ENCODE results near the gene BACE1-AS. TPM values are rescaled to one million over a fixed set of nuclear protein-coding genes. Genes with fewer than 3 reads are reported as not detected.
"Not testable (repeated sequence)": the region's sequence is repeated elsewhere in the genome, so short reads cannot be mapped to it uniquely, and the experiment has no call there.

Gene BACE1-AS
- total RNA-seq, 4 donors from 2014 or later: 2.5 to 7.6 (median 6.3) TPM

- Histone ChIP-seq H3K27ac (peak within 1 kb of the TSS in 3 of 4 donors; percentile 41 to 57 (median 46)), H3K4me1 (peaks cover 5 to 20% (median 12%) of the 10 kb centered on the region in 4 donors), H3K27me3 (no peaks in the 10 kb centered on the region), H3K9me3 (no peaks in the 10 kb centered on the region), H3K36me3 (no peaks in the 10 kb centered on the region), H3K4me3 (peak within 1 kb of the TSS; percentile 43 to 95 (median 81))
- TF ChIP-seq CTCF (IDR thresholded peaks at IDR 0.05): no peak
- peak; percentile 11 to 34 for TF ChIP-seq POLR2A (IDR thresholded peaks at IDR 0.05)
- peak; percentile 21 to 78 (median 77) for DNase-seq
These were observed 25.2 kb downstream of the BACE1-AS start, which contains the start of gene BACE1 for GRCh38 chr11:117316197-117316961. Gene BACE1, minus strand, starts transcription at chr11:117316256. Its CDS starts 461 bp downstream, at chr11:117315795.

GRCh38 chr11:117318738-117319137 is 27.6 kb downstream of the BACE1-AS start:
- no peaks in the 10 kb centered on the region for H3K9me3 ChIP-seq
- no peak for TF ChIP-seq POLR2A (IDR thresholded peaks at IDR 0.05)
- TF ChIP-seq CTCF (IDR thresholded peaks at IDR 0.05): no peak

DNA sequence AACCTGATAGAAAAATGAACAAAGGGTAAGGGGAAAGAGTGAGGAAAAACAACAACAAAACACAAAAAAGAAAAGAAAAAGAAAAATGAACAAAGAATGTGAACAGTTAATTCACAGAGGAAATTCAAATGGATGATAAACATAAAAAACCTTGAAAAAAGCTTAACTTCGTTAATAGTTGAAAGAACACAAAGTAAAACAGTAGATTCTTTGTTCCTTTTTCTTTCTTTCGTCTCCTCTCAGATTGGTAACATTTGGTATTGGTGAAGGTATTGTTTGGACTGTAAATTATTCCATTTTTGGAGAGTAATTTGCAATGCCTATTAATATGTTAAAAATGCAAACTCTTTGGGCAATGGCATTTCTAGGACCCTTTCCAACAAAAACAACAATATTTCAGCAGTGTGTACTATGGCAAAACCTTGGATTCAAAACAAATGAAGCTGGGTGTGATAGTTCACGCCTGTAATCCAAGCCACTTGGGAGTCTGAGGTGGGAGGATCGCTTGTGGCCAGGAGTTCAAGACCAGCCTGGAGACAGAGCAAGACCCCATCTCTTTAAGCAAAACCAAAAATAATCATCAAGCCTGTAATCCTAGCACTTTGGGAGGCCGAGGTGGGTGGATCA is 28.2 kb downstream of the BACE1-AS start:
- no peak for DNase-seq
- Histone ChIP-seq H3K27me3 (no peaks in the 10 kb centered on the region), H3K27ac (no peak overlapping the region), H3K4me1 (peaks cover 5 to 20% (median 11%) of the 10 kb centered on the region in 4 donors), H3K4me3 (no peak overlapping the region), H3K9me3 (no peaks in the 10 kb centered on the region), H3K36me3 (no peaks in the 10 kb centered on the region)
- TF ChIP-seq CTCF (IDR thresholded peaks at IDR 0.05) (no peak), POLR2A (IDR thresholded peaks at IDR 0.05) (no peak)

More at GRCh38 chr11:117318738-117319137, 27.6 kb downstream of the BACE1-AS start:
- H3K27me3 ChIP-seq: no peaks in the 10 kb centered on the region
- peaks cover 5 to 20% (median 12%) of the 10 kb centered on the region in 4 donors for H3K4me1 ChIP-seq
- H3K36me3 ChIP-seq: no peaks in the 10 kb centered on the region
- H3K27ac ChIP-seq: no peak overlapping the region
- H3K4me3 ChIP-seq: no peak overlapping the region
- no peak for DNase-seq

- Histone ChIP-seq H3K27ac (peak overlapping the region in 3 of 4 donors; percentile 87 to 95 (median 90)), H3K4me1 (peaks cover 0 to 12% (median 0%) of the 10 kb centered on the region in 4 donors), H3K4me3 (peak overlapping the region; percentile 74 to 91 (median 80))
- not testable (repeated sequence) for H3K36me3 ChIP-seq, H3K9me3 ChIP-seq, DNase-seq, H3K27me3 ChIP-seq
These were observed 36.1 kb downstream of the BACE1-AS start for GRCh38 chr11:117327255-117327566.

GRCh38 chr11:117327567-117328374 is 36.6 kb downstream of the BACE1-AS start, which contains the start of gene CEP164:
Gene CEP164, plus strand, starts transcription at chr11:117327854. Its CDS starts 10,733 bp downstream, at chr11:117338587.
- Histone ChIP-seq H3K4me3 (peak within 1 kb of the TSS; percentile 74 to 91 (median 80)), H3K36me3 (no peaks in the 10 kb centered on the region), H3K9me3 (no peaks in the 10 kb centered on the region), H3K27ac (peak within 1 kb of the TSS; percentile 82 to 95 (median 88)), H3K4me1 (peaks cover 0 to 12% (median 0%) of the 10 kb centered on the region in 4 donors), H3K27me3 (no peaks in the 10 kb centered on the region)
- peak; percentile 92 to 98 (median 97) for DNase-seq
- peak in 1 of 2 donors; percentile 33 for TF ChIP-seq POLR2A (IDR thresholded peaks at IDR 0.05)
- TF ChIP-seq CTCF (IDR thresholded peaks at IDR 0.05): no peak
